HepG2 (cell line): ENCODE data around the gene MFSD11. TPM values are rescaled to one million over a fixed set of nuclear protein-coding genes. Genes with fewer than 3 reads are reported as not detected.

Experiments used
- AGO1 ChIP-seq: fragments of 200-400 bp; formaldehyde crosslinking; IDR thresholded peaks from 2 replicates; pipeline ENCODE4 v1.6.1; 2017; ENCODE audit warnings: mild to moderate bottlenecking, low read depth, low read length, moderate library complexity; ENCODE audit not compliant: poor library complexity, severe bottlenecking
- ARNTL ChIP-seq: sonication (generic); formaldehyde crosslinking; IDR thresholded peaks from 2 replicates; pipeline ENCODE4 v1.4.0; 2020; ENCODE audit warnings: mild to moderate bottlenecking, missing genetic modification reagents
- CBFB ChIP-seq: sonication (generic); formaldehyde crosslinking; IDR thresholded peaks from 2 replicates; pipeline ENCODE4 v1.4.0; 2020; ENCODE audit warnings: missing genetic modification reagents
- DMAP1 ChIP-seq: IDR thresholded peaks from 2 replicates; pipeline ENCODE4 v1.6.1; 2016
- EHMT2 ChIP-seq: fragments of 200-600 bp; sonication (generic); IDR thresholded peaks from 2 replicates; pipeline ENCODE4 v1.7.0; 2017; ENCODE audit warnings: antibody characterized with exemption, low read depth, low read length, borderline replicate concordance
- ELF1 ChIP-seq: sonication (generic); formaldehyde crosslinking; IDR thresholded peaks from 2 replicates; pipeline ENCODE4 v1.4.0; 2020; ENCODE audit warnings: missing genetic modification reagents
- MEIS1 ChIP-seq: sonication (generic); formaldehyde crosslinking; IDR thresholded peaks from 2 replicates; pipeline ENCODE4 v1.9.0; 2021; ENCODE audit warnings: mild to moderate bottlenecking, missing genetic modification reagents, moderate library complexity, borderline replicate concordance
- MIXL1 ChIP-seq: IDR thresholded peaks from 2 replicates; pipeline ENCODE4 v1.6.1; 2016
- PHF8 ChIP-seq: sonication (generic); formaldehyde crosslinking; IDR thresholded peaks from 2 replicates; pipeline ENCODE4 v1.5.0; 2020; ENCODE audit warnings: missing genetic modification reagents
- RCOR2 ChIP-seq: IDR thresholded peaks from 2 replicates; pipeline ENCODE4 v1.6.1; 2016; ENCODE audit warnings: missing biosample characterization, missing genetic modification reagents
- SALL2 ChIP-seq: sonication (generic); formaldehyde crosslinking; IDR thresholded peaks from 2 replicates; pipeline ENCODE4 v1.8.1; 2023; ENCODE audit warnings: mild to moderate bottlenecking, missing genetic modification reagents, inconsistent platforms
- SP140L ChIP-seq: sonication (generic); formaldehyde crosslinking; IDR thresholded peaks from 2 replicates; pipeline ENCODE4 v1.4.0; 2020; ENCODE audit warnings: missing genetic modification reagents, borderline replicate concordance
- STAG1 ChIP-seq: sonication (generic); formaldehyde crosslinking; IDR thresholded peaks from 2 replicates; pipeline ENCODE4 v1.4.0; 2020; ENCODE audit warnings: missing genetic modification reagents
- TARDBP ChIP-seq: sonication (generic); formaldehyde crosslinking; IDR thresholded peaks from 2 replicates; pipeline ENCODE4 v1.8.0; 2022; ENCODE audit warnings: mild to moderate bottlenecking, missing genetic modification reagents
- ZNF709 ChIP-seq: sonication (generic); formaldehyde crosslinking; IDR thresholded peaks from 2 replicates; pipeline ENCODE4 v1.5.0; 2020; ENCODE audit warnings: mild to moderate bottlenecking, missing genetic modification reagents
- ZNF891 ChIP-seq: sonication (generic); formaldehyde crosslinking; IDR thresholded peaks from 2 replicates; pipeline ENCODE4 v1.5.0; 2020; ENCODE audit warnings: mild to moderate bottlenecking, missing genetic modification reagents
- ZSCAN9 ChIP-seq: IDR thresholded peaks from 2 replicates; pipeline ENCODE4 v1.6.1; 2016; ENCODE audit warnings: borderline replicate concordance
- polyA plus RNA-seq, 8 experiments: library from polyadenylated mRNA; depleted of rRNA in 3 of 8; stranded (reverse) in 7 of 8; unstranded in 1 of 8; fragments of >200 nt; fragmentation: Illumina TruSeq in 4 of 8; extraction: Trizol in 4 of 8; gene quantifications; 2 replicates each; pipeline versions ENCODE4 v1.2.1 to v1.2.3, GENCODE V29; 2011 to 2016; ENCODE audit warnings: low read depth in 4 of 8, missing spikeins in 1 of 8, mixed read lengths in 1 of 8; ENCODE audit not compliant: insufficient read depth in 1 of 8
- total RNA-seq, 5 experiments: library from RNA; depleted of rRNA; stranded (reverse); fragments of >200 nt; fragmentation: Illumina TruSeq; extraction: Trizol; gene quantifications; 2 replicates each; pipeline ENCODE4 v1.2.3, GENCODE V29; 2016; ENCODE audit warnings: low read depth in 1 of 5
- TF ChIP-seq, protein P1 (sequence below): sonication (generic); formaldehyde crosslinking; IDR thresholded peaks from 2 replicates; pipeline ENCODE4 v1.4.0; 2020; ENCODE audit warnings: low read depth, missing genetic modification reagents
- TF ChIP-seq, protein P2 (sequence below): sonication (generic); formaldehyde crosslinking; IDR thresholded peaks from 2 replicates; pipeline ENCODE4 v1.4.0; 2020; ENCODE audit warnings: missing genetic modification reagents
- TF ChIP-seq, protein P3 (sequence below): sonication (generic); formaldehyde crosslinking; IDR thresholded peaks from 2 replicates; pipeline ENCODE4 v1.5.0; 2020; ENCODE audit warnings: mild to moderate bottlenecking, missing genetic modification reagents
- TF ChIP-seq, protein P4 (sequence below): IDR thresholded peaks from 2 replicates; pipeline ENCODE4 v1.6.1; 2018; ENCODE audit warnings: missing genetic modification reagents

The MFSD11 gene
- total and polyA plus RNA-seq, 2 of the 13 experiments (the other 11 are each of a cell fraction or from before 2014, with no cell fraction given) = 26.1 to 36.3 TPM

DNA sequence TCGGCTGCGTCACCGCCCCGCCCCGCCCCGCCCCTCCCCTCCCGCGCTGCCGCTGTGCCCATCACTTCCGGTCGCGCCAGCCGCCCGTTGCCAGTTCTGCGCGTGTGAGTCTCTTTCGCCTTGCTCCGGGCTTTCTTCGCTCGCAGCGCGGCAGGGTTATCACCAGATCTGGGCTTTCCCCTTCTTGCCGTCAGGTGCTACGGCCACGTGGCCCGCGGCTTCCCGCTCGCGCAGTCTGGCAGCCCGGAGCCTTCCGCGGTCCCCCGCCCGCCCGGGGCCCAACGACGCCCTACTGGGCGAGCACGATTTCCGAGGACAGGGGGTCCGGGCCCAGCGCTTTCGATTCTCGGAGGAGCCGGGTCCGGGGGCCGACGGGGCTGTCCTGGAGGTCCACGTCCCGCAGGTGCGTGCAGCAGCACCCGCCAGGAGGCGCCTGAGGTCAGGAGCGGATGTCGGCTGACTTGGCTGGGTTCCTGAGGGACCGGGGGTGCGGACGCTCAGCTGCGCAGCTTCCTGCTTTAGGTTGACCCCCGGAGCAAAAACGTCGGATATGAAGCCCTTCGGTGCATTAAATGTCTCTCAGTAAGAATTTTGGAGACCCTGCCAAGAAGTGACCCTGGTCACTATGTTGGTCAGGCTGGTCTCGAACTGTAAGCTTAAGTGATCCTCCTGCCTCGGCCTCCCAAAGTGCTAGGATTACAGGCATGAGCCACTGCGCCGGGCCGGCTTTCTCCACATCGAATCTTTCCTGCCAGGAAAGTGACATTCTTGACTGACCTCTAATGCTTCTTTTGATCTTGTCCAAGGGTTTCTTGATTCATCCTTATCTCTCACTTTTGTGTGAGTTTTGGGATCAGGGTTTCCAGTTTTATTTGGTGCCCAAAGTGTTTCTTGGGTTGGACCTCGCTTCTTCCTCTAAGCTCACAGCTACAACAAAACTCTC, 10.9 kb upstream of the MFSD11 start, which contains the start of gene METTL23 (continued):
- TF ChIP-seq, protein P1, sequence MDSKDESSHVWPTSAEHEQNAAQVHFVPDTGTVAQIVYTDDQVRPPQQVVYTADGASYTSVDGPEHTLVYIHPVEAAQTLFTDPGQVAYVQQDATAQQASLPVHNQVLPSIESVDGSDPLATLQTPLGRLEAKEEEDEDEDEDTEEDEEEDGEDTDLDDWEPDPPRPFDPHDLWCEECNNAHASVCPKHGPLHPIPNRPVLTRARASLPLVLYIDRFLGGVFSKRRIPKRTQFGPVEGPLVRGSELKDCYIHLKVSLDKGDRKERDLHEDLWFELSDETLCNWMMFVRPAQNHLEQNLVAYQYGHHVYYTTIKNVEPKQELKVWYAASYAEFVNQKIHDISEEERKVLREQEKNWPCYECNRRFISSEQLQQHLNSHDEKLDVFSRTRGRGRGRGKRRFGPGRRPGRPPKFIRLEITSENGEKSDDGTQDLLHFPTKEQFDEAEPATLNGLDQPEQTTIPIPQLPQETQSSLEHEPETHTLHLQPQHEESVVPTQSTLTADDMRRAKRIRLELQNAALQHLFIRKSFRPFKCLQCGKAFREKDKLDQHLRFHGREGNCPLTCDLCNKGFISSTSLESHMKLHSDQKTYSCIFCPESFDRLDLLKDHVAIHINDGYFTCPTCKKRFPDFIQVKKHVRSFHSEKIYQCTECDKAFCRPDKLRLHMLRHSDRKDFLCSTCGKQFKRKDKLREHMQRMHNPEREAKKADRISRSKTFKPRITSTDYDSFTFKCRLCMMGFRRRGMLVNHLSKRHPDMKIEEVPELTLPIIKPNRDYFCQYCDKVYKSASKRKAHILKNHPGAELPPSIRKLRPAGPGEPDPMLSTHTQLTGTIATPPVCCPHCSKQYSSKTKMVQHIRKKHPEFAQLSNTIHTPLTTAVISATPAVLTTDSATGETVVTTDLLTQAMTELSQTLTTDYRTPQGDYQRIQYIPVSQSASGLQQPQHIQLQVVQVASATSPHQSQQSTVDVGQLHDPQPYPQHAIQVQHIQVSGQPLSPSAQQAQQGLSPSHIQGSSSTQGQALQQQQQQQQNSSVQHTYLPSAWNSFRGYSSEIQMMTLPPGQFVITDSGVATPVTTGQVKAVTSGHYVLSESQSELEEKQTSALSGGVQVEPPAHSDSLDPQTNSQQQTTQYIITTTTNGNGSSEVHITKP (CRISPR knock-in tag) = peak; percentile 38; the same call in 1 of the 2 replicates
- TF ChIP-seq RCOR2 (CRISPR knock-in tag) = 0 out of 2 replicates have a peak, but pooled peaks have one; percentile 28
- peak; percentile 62 for TF ChIP-seq TARDBP
- peak; percentile 96 for TF ChIP-seq PHF8 (CRISPR knock-in tag)
- TF ChIP-seq, protein P2, sequence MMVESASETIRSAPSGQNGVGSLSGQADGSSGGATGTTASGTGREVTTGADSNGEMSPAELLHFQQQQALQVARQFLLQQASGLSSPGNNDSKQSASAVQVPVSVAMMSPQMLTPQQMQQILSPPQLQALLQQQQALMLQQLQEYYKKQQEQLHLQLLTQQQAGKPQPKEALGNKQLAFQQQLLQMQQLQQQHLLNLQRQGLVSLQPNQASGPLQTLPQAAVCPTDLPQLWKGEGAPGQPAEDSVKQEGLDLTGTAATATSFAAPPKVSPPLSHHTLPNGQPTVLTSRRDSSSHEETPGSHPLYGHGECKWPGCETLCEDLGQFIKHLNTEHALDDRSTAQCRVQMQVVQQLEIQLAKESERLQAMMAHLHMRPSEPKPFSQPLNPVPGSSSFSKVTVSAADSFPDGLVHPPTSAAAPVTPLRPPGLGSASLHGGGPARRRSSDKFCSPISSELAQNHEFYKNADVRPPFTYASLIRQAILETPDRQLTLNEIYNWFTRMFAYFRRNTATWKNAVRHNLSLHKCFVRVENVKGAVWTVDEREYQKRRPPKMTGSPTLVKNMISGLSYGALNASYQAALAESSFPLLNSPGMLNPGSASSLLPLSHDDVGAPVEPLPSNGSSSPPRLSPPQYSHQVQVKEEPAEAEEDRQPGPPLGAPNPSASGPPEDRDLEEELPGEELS (CRISPR knock-in tag) = no peak
- peak; percentile 13; the same call in 1 of the 2 replicates for TF ChIP-seq SP140L
- TF ChIP-seq ARNTL (CRISPR knock-in tag) = peak; percentile 63; the same call in 1 of the 2 replicates
- TF ChIP-seq EHMT2 = no peak
- TF ChIP-seq AGO1 = peak; percentile 51
- no peak for TF ChIP-seq ZNF891 (CRISPR knock-in tag)
- TF ChIP-seq, protein P3, sequence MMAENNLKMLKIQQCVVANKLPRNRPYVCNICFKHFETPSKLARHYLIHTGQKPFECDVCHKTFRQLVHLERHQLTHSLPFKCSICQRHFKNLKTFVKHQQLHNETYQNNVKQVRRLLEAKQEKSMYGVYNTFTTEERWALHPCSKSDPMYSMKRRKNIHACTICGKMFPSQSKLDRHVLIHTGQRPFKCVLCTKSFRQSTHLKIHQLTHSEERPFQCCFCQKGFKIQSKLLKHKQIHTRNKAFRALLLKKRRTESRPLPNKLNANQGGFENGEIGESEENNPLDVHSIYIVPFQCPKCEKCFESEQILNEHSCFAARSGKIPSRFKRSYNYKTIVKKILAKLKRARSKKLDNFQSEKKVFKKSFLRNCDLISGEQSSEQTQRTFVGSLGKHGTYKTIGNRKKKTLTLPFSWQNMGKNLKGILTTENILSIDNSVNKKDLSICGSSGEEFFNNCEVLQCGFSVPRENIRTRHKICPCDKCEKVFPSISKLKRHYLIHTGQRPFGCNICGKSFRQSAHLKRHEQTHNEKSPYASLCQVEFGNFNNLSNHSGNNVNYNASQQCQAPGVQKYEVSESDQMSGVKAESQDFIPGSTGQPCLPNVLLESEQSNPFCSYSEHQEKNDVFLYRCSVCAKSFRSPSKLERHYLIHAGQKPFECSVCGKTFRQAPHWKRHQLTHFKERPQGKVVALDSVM (CRISPR knock-in tag) = peak; percentile 97
- TF ChIP-seq CBFB (CRISPR knock-in tag) = peak; percentile 54
- peak; percentile 91 for TF ChIP-seq ZNF709
- TF ChIP-seq MIXL1 (CRISPR knock-in tag) = 0 out of 2 replicates have a peak, but pooled peaks have one; percentile 6
- TF ChIP-seq, protein P4, sequence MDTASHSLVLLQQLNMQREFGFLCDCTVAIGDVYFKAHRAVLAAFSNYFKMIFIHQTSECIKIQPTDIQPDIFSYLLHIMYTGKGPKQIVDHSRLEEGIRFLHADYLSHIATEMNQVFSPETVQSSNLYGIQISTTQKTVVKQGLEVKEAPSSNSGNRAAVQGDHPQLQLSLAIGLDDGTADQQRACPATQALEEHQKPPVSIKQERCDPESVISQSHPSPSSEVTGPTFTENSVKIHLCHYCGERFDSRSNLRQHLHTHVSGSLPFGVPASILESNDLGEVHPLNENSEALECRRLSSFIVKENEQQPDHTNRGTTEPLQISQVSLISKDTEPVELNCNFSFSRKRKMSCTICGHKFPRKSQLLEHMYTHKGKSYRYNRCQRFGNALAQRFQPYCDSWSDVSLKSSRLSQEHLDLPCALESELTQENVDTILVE (CRISPR knock-in tag) = no peak; the same call in 1 of the 2 replicates
- TF ChIP-seq ZSCAN9 = peak; percentile 57; the same call in 1 of the 2 replicates
- peak; percentile 84 for TF ChIP-seq SALL2
- peak; percentile 55 for TF ChIP-seq STAG1
- peak; percentile 72 for TF ChIP-seq ELF1 (CRISPR knock-in tag)
- 0 out of 2 replicates have a peak, but pooled peaks have one; percentile 76 for TF ChIP-seq DMAP1 (CRISPR knock-in tag)
- peak; percentile 69; the same call in 1 of the 2 replicates for TF ChIP-seq MEIS1 (CRISPR knock-in tag)
